GM23338 (cell line): ENCODE measurements around the gene LGALS14.

Source experiments
- REST ChIP-seq: IDR thresholded peaks from one replicate; pipeline ENCODE4 v1.6.1; 2018; ENCODE audit warnings: antibody characterized with exemption; ENCODE audit not compliant: unreplicated experiment
- TF ChIP-seq, protein P1 (sequence below), 2 experiments: fragments of 200-600 bp in 1 of 2; sonication (generic) in 1 of 2; conservative IDR thresholded peaks; 2 replicates each; pipeline versions ENCODE4 v1.5.1 to v1.6.1; 2016 to 2017; ENCODE audit warnings: antibody characterized with exemption in 2 of 2, low read depth in 2 of 2, mild to moderate bottlenecking in 2 of 2, moderate library complexity in 1 of 2

DNA sequence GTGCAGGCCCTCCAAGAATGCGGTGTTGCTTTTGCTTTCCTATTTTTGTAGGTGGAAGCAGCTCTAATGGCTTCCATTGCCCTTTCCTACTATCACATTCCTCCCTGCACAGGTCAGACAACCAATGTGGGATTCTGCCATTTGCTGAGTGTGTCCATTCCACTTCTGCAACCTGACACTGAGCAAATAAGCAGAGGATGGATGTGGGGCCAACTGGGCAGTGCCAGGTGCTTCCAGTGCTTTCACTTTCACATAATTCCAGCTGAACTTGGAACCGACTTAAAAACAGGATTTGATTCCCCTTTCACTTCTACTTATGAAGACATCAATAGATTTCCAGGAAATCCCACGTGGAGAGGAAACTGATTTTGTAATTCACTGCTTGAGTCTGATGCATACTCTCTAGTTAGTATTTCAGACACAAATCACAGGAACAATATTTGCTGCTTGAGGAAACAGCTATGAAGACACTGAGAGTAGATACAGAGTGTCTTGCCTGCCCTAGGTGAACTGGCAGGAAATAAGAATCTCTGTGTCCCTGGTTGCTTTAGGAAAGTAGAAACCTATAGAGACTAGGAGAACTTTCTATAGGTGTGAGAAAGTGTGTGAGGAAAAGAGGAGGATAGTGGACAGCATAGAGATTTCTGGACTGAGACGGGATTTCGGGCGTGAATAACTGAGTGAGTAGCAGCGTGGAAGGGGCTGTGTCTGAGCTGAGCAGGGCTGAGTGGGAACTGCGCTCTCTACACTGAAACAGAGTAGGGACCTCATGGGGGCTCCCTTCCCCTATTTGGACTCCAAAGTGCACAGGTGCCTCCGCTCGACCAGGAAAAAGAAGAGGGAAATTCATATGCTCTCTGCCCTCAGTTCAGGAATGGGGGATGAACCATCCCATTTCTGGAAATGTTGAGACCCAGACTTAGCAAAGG lies 26.1 kb upstream of the LGALS14 start:
- TF ChIP-seq REST: no peak
- TF ChIP-seq, protein P1, sequence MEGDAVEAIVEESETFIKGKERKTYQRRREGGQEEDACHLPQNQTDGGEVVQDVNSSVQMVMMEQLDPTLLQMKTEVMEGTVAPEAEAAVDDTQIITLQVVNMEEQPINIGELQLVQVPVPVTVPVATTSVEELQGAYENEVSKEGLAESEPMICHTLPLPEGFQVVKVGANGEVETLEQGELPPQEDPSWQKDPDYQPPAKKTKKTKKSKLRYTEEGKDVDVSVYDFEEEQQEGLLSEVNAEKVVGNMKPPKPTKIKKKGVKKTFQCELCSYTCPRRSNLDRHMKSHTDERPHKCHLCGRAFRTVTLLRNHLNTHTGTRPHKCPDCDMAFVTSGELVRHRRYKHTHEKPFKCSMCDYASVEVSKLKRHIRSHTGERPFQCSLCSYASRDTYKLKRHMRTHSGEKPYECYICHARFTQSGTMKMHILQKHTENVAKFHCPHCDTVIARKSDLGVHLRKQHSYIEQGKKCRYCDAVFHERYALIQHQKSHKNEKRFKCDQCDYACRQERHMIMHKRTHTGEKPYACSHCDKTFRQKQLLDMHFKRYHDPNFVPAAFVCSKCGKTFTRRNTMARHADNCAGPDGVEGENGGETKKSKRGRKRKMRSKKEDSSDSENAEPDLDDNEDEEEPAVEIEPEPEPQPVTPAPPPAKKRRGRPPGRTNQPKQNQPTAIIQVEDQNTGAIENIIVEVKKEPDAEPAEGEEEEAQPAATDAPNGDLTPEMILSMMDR (conservative IDR thresholded peaks at IDR 0.05; ENCODE audit: low read depth in 2 of 2): peak in 1 of 2 experiments; percentile 24; a peak in 2 of 4 replicates
